ENCODE data around the gene CD86.
"Not testable (repeated sequence)": the region's sequence is repeated elsewhere in the genome, so short reads cannot be mapped to it uniquely, and the experiment has no call there.

CD86 gene

DNA sequence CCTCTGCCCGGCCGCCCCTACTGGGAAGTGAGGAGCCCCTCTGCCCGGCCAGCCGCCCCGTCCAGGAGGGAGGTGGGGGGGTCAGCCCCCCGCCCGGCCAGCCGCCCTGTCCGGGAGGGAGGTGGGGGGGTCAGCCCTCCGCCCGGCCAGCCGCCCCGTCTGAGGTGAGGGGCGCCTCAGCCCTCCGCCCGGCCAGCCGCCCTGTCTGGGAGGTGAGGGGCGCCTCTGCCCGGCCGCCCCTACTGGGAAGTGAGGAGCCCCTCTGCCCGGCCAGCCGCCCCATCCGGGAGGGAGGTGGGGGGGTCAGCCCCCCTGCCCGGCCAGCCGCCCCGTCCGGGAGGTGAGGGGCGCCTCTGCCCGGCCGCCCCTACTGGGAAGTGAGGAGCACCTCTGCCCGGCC, 109.8 kb downstream of the CD86 start:
- DNase-seq: not testable (repeated sequence)

DNA sequence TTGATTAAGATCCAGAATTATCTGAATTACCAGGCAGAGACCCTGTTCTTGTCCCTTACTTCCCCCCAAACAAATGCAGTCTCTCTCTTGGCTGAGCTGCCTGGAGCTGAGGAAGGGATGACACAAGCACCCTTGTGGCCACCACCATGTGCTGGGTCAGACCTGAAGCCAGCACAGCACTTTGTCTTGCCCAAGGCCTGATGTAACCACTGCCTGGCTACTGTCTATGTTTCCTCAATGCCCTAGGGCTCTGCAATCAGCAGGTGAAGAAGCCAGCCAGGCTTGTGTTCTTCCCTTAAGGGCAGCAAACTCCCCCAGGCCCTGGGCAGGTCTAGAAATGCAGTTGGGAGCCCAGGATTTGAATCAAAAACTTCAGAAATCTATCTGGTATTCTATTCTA, 112.5 kb downstream of the CD86 start:
- DNase-seq: no peak

- no peak for DNase-seq
Measured at GRCh38 chr3:122168044-122168443, 112.9 kb downstream of the CD86 start.

GRCh38 chr3:122169911-122170310, 114.7 kb downstream of the CD86 start:
- DNase-seq: no peak

All from midbrain (tissue), 1 donor.